BE2C (cell line): ENCODE results near the gene USP25.

Source experiments
- DNase-seq: peaks from one replicate; pipeline ENCODE4 v3.0.0-alpha.2; 2020
- H3K27me3 ChIP-seq: fragments of 250-450 bp; sonication (Bioruptor Pico); 2 replicates; pipeline ENCODE4 v1.5.1; 2020; ENCODE audit warnings: mild to moderate bottlenecking
- H3K36me3 ChIP-seq: fragments of 250-450 bp; sonication (Bioruptor Pico); 2 replicates; pipeline ENCODE4 v1.5.1; 2020; ENCODE audit warnings: mild to moderate bottlenecking
- H3K4me1 ChIP-seq: fragments of 250-450 bp; sonication (Bioruptor Pico); 2 replicates; pipeline ENCODE4 v1.5.1; 2020
- H3K4me3 ChIP-seq: 2 replicates; pipeline ENCODE4 v1.5.1; 2011; ENCODE audit warnings: low read depth, low read length
- H3K9me3 ChIP-seq: fragments of 250-450 bp; sonication (Bioruptor Pico); 2 replicates; pipeline ENCODE4 v1.5.1; 2020
- TF ChIP-seq, protein P1 (sequence below): IDR thresholded peaks from 2 replicates; pipeline ENCODE4 v1.5.1; 2012; ENCODE audit warnings: mild to moderate bottlenecking, low read depth, low read length

Gene USP25

DNA sequence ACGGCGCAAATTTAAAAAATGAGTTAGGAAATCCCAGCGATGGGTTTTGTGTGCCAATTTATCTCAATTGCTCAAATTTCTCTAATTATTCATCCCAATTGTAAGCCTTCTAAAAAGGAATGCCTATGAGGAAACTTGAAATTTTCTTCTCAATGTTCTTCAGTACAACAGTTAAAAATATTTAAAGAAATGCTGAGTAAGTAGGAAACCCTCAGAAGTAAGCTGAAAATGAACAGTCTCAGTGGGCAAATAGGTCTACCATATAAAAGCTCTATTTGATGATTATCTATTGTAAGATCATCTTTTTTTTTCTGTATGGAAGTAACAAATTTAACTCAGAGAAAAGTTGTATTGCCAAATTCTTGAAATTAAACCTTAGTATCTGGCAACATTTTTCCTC is 1.7 kb upstream of the USP25 start:
- DNase-seq = no peak
- Histone ChIP-seq H3K9me3 (no peaks in the 10 kb centered on the region), H3K4me3 (no peak overlapping the region)

DNA sequence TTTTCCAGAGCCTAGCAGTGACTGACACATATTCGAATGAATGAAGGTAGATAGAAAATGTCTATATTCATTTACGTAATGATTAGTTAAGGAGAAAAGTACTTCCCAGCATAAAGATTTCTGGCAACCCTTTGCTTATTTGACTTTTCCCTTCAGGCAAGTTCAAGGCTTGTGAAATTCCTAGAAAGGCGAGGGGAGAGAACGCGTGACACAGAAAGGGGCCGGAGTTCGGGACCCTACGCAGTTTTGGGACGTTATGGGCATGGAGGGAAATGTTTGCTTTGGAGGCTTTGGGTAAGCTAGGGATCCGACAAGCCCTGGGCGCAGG is 472 bp upstream of the USP25 start:
- DNase-seq = no peak
- TF ChIP-seq, protein P1, sequence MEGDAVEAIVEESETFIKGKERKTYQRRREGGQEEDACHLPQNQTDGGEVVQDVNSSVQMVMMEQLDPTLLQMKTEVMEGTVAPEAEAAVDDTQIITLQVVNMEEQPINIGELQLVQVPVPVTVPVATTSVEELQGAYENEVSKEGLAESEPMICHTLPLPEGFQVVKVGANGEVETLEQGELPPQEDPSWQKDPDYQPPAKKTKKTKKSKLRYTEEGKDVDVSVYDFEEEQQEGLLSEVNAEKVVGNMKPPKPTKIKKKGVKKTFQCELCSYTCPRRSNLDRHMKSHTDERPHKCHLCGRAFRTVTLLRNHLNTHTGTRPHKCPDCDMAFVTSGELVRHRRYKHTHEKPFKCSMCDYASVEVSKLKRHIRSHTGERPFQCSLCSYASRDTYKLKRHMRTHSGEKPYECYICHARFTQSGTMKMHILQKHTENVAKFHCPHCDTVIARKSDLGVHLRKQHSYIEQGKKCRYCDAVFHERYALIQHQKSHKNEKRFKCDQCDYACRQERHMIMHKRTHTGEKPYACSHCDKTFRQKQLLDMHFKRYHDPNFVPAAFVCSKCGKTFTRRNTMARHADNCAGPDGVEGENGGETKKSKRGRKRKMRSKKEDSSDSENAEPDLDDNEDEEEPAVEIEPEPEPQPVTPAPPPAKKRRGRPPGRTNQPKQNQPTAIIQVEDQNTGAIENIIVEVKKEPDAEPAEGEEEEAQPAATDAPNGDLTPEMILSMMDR = no peak
- no peaks in the 10 kb centered on the region for H3K4me1 ChIP-seq

More for the DNA sequence above, 1.7 kb upstream of the USP25 start:
- no peaks in the 10 kb centered on the region for H3K36me3 ChIP-seq
- TF ChIP-seq, protein P1 = no peak
- no peaks in the 10 kb centered on the region; the same call in 1 of the 2 replicates for H3K27me3 ChIP-seq
- H3K4me1 ChIP-seq = no peaks in the 10 kb centered on the region

DNA sequence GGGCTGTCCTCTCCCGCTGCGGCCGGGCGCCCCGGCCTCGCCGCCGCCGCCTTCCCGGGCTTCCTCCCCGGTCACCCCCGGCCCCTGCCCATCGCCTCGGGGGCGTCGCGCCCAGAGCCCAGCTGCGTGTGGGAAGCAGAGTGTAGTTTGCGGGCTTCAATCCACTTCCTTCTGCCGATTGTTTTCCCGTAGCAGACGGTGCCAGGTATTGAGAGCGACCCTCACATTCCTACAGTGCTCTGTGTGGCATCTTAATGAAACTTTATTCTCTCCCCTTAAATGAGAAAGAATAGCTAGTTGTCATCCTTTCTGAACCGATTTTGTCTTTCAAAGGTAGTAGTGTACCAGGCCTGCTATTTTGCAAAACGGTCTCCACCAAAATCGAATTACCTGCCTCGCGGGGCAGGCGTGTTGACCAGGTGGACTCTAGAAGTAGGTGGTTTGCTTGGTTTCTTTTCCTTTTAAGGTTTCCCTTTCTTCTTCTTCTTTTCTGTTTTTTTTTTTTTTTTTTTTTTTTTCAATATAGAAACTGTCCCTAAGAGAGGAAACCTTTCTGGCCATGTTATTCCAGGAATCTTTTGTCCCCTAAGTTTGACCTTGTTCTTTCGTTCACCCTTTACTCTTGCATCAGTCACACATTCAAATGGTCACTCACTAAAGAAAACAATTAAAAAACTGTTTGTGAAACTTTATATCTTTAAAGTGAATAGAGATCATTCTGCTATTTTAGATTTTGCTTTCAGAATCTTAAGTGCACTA is 881 bp downstream of the USP25 start:
- TF ChIP-seq, protein P1 = no peak
- Histone ChIP-seq H3K4me3 (peak overlapping the region; percentile 82), H3K9me3 (no peaks in the 10 kb centered on the region), H3K27me3 (no peaks in the 10 kb centered on the region; the same call in 1 of the 2 replicates), H3K36me3 (no peaks in the 10 kb centered on the region), H3K4me1 (no peaks in the 10 kb centered on the region)
- no peak for DNase-seq

More for the DNA sequence above, 472 bp upstream of the USP25 start:
- H3K36me3 ChIP-seq = no peaks in the 10 kb centered on the region
- no peaks in the 10 kb centered on the region for H3K9me3 ChIP-seq
- no peaks in the 10 kb centered on the region; the same call in 1 of the 2 replicates for H3K27me3 ChIP-seq
- peak overlapping the region; percentile 49 for H3K4me3 ChIP-seq

- Histone ChIP-seq H3K36me3 (no peaks in the 10 kb centered on the region), H3K4me3 (peak overlapping the region; percentile 82), H3K4me1 (no peaks in the 10 kb centered on the region; the same call in 1 of the 2 replicates), H3K9me3 (no peaks in the 10 kb centered on the region), H3K27me3 (no peaks in the 10 kb centered on the region; the same call in 1 of the 2 replicates)
- TF ChIP-seq, protein P1 = no peak
- DNase-seq = no peak
Measured at GRCh38 chr21:15731243-15731613, 1.4 kb downstream of the USP25 start.

DNA sequence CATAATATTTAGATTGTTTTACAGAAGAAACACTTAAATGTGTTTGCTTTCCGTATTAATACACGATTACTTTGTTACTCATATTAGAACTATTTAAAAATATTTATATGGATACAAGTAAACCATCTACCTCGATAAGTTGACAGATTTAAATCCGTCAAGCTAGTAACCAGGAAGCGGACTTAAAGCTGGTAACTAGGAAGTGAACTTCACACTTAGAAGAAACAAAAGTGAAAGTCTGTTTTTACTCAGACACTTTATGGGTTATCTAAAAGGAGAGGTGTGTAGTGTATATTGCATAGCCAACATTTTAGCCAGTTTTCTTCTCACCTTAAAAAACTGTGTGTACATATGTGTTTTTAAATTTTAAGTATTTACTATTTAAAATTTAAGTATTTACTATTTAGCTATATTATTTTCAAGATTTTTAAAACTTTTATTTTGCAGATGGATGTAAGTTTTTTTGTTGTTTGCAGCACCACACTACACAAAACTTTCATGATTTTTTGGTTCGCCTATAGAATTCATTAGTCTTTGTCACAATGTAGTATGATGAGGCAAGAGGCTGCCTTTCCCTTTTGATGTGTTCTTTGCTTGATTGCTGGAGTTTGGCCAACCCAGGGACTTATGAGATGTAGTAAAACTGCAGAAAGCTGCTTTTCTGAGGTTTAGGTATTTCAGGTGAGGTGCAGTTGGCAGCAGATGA is 2.7 kb downstream of the USP25 start:
- Histone ChIP-seq H3K4me3 (no peak overlapping the region), H3K4me1 (no peaks in the 10 kb centered on the region; the same call in 1 of the 2 replicates), H3K36me3 (no peaks in the 10 kb centered on the region), H3K27me3 (no peaks in the 10 kb centered on the region; the same call in 1 of the 2 replicates), H3K9me3 (no peaks in the 10 kb centered on the region)
- DNase-seq = no peak
- TF ChIP-seq, protein P1 = no peak

- Histone ChIP-seq H3K4me3 (no peak overlapping the region), H3K27me3 (no peaks in the 10 kb centered on the region; the same call in 1 of the 2 replicates), H3K36me3 (no peaks in the 10 kb centered on the region), H3K9me3 (no peaks in the 10 kb centered on the region), H3K4me1 (no peaks in the 10 kb centered on the region; the same call in 1 of the 2 replicates)
- DNase-seq = no peak
- TF ChIP-seq, protein P1 = no peak
Measured at GRCh38 chr21:15732996-15733329, 3.2 kb downstream of the USP25 start.
